Right lobe of liver (tissue), 4 donors: ENCODE measurements around the gene RNF11.

Experiments used
- POLR2A ChIP-seq: fragments of 450-650 bp; IDR thresholded peaks from one replicate; pipeline ENCODE4 v1.6.1; 2017; ENCODE audit warnings: antibody characterized with exemption, mild to moderate bottlenecking
- TF ChIP-seq, protein P1 (sequence below), 4 donors: fragments of 200-600 bp in 3 of 4; fragments of 450-650 bp in 1 of 4; IDR thresholded peaks; one replicate each; pipeline versions ENCODE4 v1.5.1 to v1.8.0; 2016 to 2022; ENCODE audit warnings: antibody characterized with exemption in 4 of 4, mild to moderate bottlenecking in 2 of 4
- donor health status: DM: no; HTN: no; CAD: no.
- donor health status: DM: no; HTN: no; CAD: no.
- donor health status: DM: no; HTN: yes; CAD: no.

DNA sequence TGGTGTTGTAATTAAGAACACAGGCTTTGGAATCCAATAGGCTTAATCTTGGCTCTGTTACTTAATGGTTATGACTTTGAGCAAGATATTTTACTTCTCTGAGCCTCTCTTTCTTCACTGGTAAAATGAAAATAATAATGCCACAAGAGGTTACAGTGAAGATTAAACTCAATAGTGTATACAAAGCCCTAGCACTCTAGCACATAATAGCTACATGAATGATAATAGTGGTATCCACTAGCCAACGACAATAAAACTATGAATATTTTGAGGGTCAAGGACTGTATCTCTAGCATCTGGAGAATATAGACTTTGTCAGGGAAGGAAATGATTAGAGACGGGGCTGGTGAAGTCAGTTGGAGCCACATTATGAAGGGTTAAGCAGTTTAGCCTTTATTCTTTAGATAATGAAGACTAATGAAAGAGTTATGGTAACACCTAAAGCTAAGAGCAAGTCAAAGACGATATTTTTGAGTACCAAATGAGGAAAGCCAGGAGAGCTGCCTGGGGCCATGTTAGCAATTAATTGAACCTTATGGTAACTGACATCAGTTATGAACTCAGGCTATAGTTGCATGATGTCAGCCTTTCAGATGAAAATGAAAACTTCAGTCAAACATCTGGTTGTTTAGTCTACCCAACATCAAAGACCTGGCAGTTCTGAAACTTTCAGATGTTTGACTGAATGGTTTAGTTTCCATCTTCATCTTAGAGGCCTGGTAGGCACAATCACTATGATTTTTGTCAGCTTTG is 32.8 kb upstream of the RNF11 start:
- TF ChIP-seq, protein P1, sequence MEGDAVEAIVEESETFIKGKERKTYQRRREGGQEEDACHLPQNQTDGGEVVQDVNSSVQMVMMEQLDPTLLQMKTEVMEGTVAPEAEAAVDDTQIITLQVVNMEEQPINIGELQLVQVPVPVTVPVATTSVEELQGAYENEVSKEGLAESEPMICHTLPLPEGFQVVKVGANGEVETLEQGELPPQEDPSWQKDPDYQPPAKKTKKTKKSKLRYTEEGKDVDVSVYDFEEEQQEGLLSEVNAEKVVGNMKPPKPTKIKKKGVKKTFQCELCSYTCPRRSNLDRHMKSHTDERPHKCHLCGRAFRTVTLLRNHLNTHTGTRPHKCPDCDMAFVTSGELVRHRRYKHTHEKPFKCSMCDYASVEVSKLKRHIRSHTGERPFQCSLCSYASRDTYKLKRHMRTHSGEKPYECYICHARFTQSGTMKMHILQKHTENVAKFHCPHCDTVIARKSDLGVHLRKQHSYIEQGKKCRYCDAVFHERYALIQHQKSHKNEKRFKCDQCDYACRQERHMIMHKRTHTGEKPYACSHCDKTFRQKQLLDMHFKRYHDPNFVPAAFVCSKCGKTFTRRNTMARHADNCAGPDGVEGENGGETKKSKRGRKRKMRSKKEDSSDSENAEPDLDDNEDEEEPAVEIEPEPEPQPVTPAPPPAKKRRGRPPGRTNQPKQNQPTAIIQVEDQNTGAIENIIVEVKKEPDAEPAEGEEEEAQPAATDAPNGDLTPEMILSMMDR (IDR thresholded peaks at IDR 0.05) = no peak
- no peak for TF ChIP-seq POLR2A
